IPS-11a (cell line): Measurements from ENCODE around the gene SEC31A.

Source experiments
- H3K4me3 ChIP-seq: one replicate; pipeline ENCODE4 v1.5.1; 2013; ENCODE audit warnings: low read depth, low read length, control low read depth

SEC31A gene

DNA sequence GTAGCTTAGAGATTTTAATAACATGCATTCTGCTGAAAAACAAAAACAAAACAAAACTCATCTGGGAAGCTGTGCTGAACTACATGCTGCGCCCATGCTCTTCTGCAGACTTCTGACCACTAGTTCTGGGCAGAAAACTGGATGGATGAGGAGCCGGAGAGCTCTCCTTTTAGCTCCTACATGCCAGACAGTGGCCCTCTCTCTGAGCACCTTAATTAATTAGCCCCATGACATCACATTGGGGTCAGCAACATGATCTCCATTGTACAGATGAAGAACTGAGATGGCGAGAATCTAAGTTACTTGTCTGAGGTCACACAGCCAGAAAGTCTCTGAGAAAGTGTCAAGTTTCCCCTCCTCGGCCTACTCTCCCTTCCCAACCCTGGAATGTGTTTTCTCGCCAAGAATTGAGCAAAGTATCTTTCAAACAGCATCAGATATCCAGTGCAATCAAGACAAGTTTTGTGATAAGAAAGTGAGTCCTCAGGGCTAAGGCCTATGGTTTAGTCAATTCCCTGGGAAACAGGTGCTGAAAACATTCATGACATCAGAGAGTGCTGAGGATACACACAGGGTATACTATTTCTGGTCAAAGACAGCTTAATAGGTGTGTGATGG is 113.9 kb downstream of the SEC31A start:
- H3K4me3 ChIP-seq = no peak overlapping the region

DNA sequence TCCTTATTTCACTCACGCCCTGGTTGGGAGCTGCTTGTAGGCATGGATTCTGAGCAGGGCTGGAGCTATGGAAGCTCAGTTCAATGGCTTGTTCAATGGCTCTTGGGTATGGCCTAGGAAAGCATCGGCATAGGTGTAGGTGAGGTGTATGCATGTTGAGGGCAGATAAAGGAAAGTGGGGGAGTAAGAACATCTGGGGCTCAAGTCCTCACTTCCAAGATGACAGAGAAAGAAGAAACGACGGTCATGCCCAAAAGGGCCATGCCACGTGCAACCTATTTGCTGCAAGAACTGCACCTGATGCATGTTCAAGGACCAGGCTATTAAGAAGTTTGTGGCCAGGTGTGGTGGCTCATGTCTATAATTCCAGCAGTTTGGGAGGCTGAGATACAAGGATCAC is 115.7 kb downstream of the SEC31A start:
- no peak overlapping the region for H3K4me3 ChIP-seq

DNA sequence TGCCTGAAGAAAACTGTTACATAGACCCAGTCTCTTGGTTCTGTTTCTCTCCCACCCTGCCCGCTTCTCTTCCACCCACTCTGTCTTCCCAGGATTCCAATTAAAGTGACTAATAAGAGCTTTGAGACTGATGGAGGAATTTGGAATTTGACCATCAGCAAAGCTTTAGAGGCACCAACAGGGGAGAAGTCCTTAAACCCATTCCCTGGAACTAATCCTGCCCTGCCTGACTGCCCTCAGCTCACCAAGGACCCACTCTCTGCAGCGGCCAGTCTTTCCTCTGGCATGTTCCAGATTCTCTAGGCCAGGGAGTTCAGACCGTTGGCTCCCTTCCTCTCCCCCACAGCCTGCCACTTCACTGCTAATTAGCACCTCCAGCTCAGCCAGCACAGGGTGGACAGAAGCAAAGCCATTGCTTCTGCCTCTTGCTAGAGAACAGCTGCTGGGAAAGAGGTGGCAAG is 116.2 kb downstream of the SEC31A start:
- H3K4me3 ChIP-seq = no peak overlapping the region

GRCh38 chr4:82773057-82773456 is 117.9 kb downstream of the SEC31A start:
- no peak overlapping the region for H3K4me3 ChIP-seq

- H3K4me3 ChIP-seq = no peak overlapping the region
Measured at GRCh38 chr4:82770607-82771006, 120.3 kb downstream of the SEC31A start.
